Parathyroid adenoma (tissue), 2 donors: ENCODE data around the gene GAREM1.
"Not testable (repeated sequence)": the region's sequence is repeated elsewhere in the genome, so short reads cannot be mapped to it uniquely, and the experiment has no call there.

Experiments
- H2AFZ ChIP-seq: fragments of 300-600 bp; sonication (generic); one replicate; pipeline ENCODE4 v1.7.0; 2017; ENCODE audit warnings: antibody characterized with exemption, mild to moderate bottlenecking
- H3K27ac ChIP-seq: fragments of 300-600 bp; sonication (generic); one replicate; pipeline ENCODE4 v1.7.0; 2017
- H3K27me3 ChIP-seq: fragments of 300-600 bp; sonication (generic); one replicate; pipeline ENCODE4 v1.7.0; 2017; ENCODE audit warnings: low read length; ENCODE audit not compliant: control insufficient read depth, insufficient read depth
- H3K36me3 ChIP-seq: fragments of 300-600 bp; sonication (generic); one replicate; pipeline ENCODE4 v1.7.0; 2017; ENCODE audit warnings: low read length; ENCODE audit not compliant: control insufficient read depth, insufficient read depth
- H3K4me1 ChIP-seq: fragments of 300-600 bp; sonication (generic); one replicate; pipeline ENCODE4 v1.7.0; 2017; ENCODE audit warnings: control low read depth
- H3K4me2 ChIP-seq: fragments of 300-600 bp; sonication (generic); one replicate; pipeline ENCODE4 v1.7.0; 2017; ENCODE audit warnings: low read length
- H3K4me3 ChIP-seq: fragments of 300-600 bp; sonication (generic); one replicate; pipeline ENCODE4 v1.7.0; 2017; ENCODE audit warnings: low read depth, low read length
- H3K79me2 ChIP-seq: fragments of 300-600 bp; sonication (generic); one replicate; pipeline ENCODE4 v1.7.0; 2017; ENCODE audit warnings: control low read depth
- H3K9ac ChIP-seq: fragments of 300-600 bp; sonication (generic); one replicate; pipeline ENCODE4 v1.7.0; 2017; ENCODE audit warnings: mild to moderate bottlenecking
- H3K9me3 ChIP-seq: fragments of 300-600 bp; sonication (generic); one replicate; pipeline ENCODE4 v1.7.0; 2017; ENCODE audit warnings: low read length; ENCODE audit not compliant: control insufficient read depth
- CTCF ChIP-seq: fragments of 300-600 bp; sonication (generic); IDR thresholded peaks from one replicate; pipeline ENCODE4 v1.7.0; 2017; ENCODE audit warnings: antibody characterized with exemption, mild to moderate bottlenecking
- donor health status: primary hyperparathyroidism.

GAREM1 gene

GRCh38 chr18:32243358-32243757 lies 227.3 kb downstream of the GAREM1 start:
- no peaks in the 10 kb centered on the region for H3K27me3 ChIP-seq
- no peak overlapping the region for H2AFZ ChIP-seq
- TF ChIP-seq CTCF: no peak
- H3K4me2 ChIP-seq: no peak overlapping the region
- no peaks in the 10 kb centered on the region for H3K36me3 ChIP-seq
- H3K9ac ChIP-seq: no peak overlapping the region
- no peaks in the 10 kb centered on the region for H3K9me3 ChIP-seq
- no peak overlapping the region for H3K4me3 ChIP-seq
- no peaks in the 10 kb centered on the region for H3K79me2 ChIP-seq
- H3K27ac ChIP-seq: no peak overlapping the region
- H3K4me1 ChIP-seq: no peaks in the 10 kb centered on the region

GRCh38 chr18:32242395-32242794 lies 228.3 kb downstream of the GAREM1 start:
- Histone ChIP-seq H3K27me3 (no peaks in the 10 kb centered on the region), H3K4me2 (no peak overlapping the region), H3K36me3 (no peaks in the 10 kb centered on the region), H2AFZ (no peak overlapping the region), H3K79me2 (no peaks in the 10 kb centered on the region), H3K9ac (no peak overlapping the region), H3K4me3 (no peak overlapping the region), H3K27ac (no peak overlapping the region), H3K4me1 (no peaks in the 10 kb centered on the region), H3K9me3 (no peaks in the 10 kb centered on the region)
- TF ChIP-seq CTCF: no peak

- Histone ChIP-seq H3K4me3 (no peak overlapping the region), H3K36me3 (no peaks in the 10 kb centered on the region), H3K4me1 (no peaks in the 10 kb centered on the region), H3K9me3 (no peaks in the 10 kb centered on the region), H2AFZ (no peak overlapping the region), H3K79me2 (no peaks in the 10 kb centered on the region), H3K4me2 (no peak overlapping the region), H3K9ac (no peak overlapping the region), H3K27me3 (no peaks in the 10 kb centered on the region), H3K27ac (no peak overlapping the region)
- TF ChIP-seq CTCF: no peak
These were observed 231.9 kb downstream of the GAREM1 start for GRCh38 chr18:32238635-32239268.

GRCh38 chr18:32237049-32237448 lies 233.6 kb downstream of the GAREM1 start:
- Histone ChIP-seq H3K9ac (no peak overlapping the region), H3K4me2 (no peak overlapping the region), H3K27ac (no peak overlapping the region), H3K9me3 (no peaks in the 10 kb centered on the region), H3K4me1 (no peaks in the 10 kb centered on the region), H3K4me3 (no peak overlapping the region), H3K79me2 (no peaks in the 10 kb centered on the region), H2AFZ (no peak overlapping the region), H3K36me3 (no peaks in the 10 kb centered on the region), H3K27me3 (no peaks in the 10 kb centered on the region)
- no peak for TF ChIP-seq CTCF

- H3K9me3 ChIP-seq, H3K27me3 ChIP-seq, H3K27ac ChIP-seq, H3K36me3 ChIP-seq, H3K9ac ChIP-seq, H2AFZ ChIP-seq, H3K79me2 ChIP-seq, H3K4me2 ChIP-seq, H3K4me1 ChIP-seq, H3K4me3 ChIP-seq: not testable (repeated sequence)
These were observed 237.3 kb downstream of the GAREM1 start for GRCh38 chr18:32233348-32233747.
